ENCODE measurements around the gene IFIT5.

DNA sequence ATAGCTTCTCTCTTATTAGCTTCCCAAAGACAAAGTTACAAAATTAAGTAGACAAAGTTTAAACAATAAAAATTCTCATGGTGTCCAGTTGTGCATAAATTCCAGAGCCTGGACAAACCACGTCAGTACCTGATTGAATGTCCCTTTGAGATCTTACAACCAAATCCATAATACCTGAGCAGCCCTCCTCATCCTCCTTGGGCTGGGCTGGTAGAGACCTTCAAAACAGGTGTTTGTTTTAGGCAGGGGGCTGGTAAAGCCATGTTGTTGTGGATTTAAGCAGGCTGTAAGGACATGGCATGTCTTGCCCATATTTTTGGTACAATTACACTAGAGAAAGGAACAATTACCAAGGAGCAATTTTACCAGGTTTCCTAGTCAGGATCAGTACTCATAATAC lies 2.1 kb downstream of the IFIT5 start:
- TF ChIP-seq, protein P1, sequence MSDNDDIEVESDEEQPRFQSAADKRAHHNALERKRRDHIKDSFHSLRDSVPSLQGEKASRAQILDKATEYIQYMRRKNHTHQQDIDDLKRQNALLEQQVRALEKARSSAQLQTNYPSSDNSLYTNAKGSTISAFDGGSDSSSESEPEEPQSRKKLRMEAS (IDR thresholded peaks at IDR 0.05): no peak
- TF ChIP-seq CEBPB (IDR thresholded peaks at IDR 0.05) (no peak), POLR2A (IDR thresholded peaks at IDR 0.05; ENCODE audit: low read length) (no peak), TFCP2L1 (CRISPR knock-in tag; IDR thresholded peaks at IDR 0.05) (no peak), POLR2AphosphoS2 (conservative IDR thresholded peaks at IDR 0.05; ENCODE audit: low read length) (no peak)
- TF ChIP-seq, protein P2, sequence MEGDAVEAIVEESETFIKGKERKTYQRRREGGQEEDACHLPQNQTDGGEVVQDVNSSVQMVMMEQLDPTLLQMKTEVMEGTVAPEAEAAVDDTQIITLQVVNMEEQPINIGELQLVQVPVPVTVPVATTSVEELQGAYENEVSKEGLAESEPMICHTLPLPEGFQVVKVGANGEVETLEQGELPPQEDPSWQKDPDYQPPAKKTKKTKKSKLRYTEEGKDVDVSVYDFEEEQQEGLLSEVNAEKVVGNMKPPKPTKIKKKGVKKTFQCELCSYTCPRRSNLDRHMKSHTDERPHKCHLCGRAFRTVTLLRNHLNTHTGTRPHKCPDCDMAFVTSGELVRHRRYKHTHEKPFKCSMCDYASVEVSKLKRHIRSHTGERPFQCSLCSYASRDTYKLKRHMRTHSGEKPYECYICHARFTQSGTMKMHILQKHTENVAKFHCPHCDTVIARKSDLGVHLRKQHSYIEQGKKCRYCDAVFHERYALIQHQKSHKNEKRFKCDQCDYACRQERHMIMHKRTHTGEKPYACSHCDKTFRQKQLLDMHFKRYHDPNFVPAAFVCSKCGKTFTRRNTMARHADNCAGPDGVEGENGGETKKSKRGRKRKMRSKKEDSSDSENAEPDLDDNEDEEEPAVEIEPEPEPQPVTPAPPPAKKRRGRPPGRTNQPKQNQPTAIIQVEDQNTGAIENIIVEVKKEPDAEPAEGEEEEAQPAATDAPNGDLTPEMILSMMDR (IDR thresholded peaks at IDR 0.05): no peak
- TF ChIP-seq, protein P3, sequence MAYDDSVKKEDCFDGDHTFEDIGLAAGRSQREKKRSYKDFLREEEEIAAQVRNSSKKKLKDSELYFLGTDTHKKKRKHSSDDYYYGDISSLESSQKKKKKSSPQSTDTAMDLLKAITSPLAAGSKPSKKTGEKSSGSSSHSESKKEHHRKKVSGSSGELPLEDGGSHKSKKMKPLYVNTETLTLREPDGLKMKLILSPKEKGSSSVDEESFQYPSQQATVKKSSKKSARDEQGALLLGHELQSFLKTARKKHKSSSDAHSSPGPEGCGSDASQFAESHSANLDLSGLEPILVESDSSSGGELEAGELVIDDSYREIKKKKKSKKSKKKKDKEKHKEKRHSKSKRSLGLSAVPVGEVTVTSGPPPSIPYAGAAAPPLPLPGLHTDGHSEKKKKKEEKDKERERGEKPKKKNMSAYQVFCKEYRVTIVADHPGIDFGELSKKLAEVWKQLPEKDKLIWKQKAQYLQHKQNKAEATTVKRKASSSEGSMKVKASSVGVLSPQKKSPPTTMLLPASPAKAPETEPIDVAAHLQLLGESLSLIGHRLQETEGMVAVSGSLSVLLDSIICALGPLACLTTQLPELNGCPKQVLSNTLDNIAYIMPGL (CRISPR knock-in tag; IDR thresholded peaks at IDR 0.05; ENCODE audit: borderline replicate concordance): no peak
- TF ChIP-seq, protein P4, sequence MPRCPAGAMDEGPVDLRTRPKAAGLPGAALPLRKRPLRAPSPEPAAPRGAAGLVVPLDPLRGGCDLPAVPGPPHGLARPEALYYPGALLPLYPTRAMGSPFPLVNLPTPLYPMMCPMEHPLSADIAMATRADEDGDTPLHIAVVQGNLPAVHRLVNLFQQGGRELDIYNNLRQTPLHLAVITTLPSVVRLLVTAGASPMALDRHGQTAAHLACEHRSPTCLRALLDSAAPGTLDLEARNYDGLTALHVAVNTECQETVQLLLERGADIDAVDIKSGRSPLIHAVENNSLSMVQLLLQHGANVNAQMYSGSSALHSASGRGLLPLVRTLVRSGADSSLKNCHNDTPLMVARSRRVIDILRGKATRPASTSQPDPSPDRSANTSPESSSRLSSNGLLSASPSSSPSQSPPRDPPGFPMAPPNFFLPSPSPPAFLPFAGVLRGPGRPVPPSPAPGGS (IDR thresholded peaks at IDR 0.05): no peak

All from A549 (cell line).